ENCODE data around the gene DLG2.

DLG2 gene

DNA sequence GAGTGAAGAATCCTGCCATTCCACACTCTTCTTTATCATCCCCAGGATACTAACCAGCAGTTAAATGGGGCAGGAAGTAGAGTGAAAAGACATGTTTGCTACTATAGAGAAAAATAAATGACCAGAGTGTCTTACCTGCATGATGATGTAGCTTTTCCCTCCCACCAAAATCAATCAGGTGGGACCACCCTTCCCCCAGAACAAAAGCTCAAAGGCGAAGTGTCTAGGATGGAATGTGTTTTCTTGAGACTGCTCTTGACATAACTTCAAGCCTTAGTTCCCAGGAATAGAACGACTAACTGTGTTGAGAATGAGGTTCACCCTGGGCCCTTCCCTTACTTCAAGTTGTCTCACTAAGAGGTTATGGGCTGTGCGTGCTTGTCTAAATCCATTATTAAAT is 2001.8 kb downstream of the DLG2 start:
- TF ChIP-seq, protein P1, sequence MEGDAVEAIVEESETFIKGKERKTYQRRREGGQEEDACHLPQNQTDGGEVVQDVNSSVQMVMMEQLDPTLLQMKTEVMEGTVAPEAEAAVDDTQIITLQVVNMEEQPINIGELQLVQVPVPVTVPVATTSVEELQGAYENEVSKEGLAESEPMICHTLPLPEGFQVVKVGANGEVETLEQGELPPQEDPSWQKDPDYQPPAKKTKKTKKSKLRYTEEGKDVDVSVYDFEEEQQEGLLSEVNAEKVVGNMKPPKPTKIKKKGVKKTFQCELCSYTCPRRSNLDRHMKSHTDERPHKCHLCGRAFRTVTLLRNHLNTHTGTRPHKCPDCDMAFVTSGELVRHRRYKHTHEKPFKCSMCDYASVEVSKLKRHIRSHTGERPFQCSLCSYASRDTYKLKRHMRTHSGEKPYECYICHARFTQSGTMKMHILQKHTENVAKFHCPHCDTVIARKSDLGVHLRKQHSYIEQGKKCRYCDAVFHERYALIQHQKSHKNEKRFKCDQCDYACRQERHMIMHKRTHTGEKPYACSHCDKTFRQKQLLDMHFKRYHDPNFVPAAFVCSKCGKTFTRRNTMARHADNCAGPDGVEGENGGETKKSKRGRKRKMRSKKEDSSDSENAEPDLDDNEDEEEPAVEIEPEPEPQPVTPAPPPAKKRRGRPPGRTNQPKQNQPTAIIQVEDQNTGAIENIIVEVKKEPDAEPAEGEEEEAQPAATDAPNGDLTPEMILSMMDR (IDR thresholded peaks at IDR 0.05; ENCODE audit: low read depth, low read length) = no peak
- no peak overlapping the region for H3K4me3 ChIP-seq (replicated peaks in 1 of 2; ENCODE audit: low read depth in 2 of 2, low read length in 2 of 2)
- no peak for DNase-seq (ENCODE audit: low read depth in 2 of 2)

DNA sequence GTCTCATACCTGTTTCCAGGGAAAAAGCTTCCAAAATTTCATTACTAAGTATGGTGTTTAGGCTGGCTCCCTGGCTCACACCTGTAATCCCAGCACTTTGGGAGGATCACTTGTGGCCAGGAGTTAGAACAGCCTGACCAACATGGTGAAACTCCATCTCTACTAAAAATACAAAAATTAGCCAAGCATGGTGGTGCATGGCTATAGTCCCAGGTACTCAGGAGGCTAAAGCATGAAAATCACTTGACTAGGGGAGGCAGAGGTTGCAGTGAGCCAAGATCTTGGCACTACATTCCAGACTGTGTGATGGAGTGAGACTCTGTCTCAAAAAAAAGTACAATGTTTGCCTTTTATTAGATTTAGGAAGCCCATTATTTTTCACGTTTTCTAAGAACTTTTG is 2009.5 kb downstream of the DLG2 start:
- H3K4me3 ChIP-seq (replicated peaks in 1 of 2; ENCODE audit: low read depth in 2 of 2, low read length in 2 of 2) = no peak overlapping the region
- TF ChIP-seq, protein P1 (IDR thresholded peaks at IDR 0.05; ENCODE audit: low read depth, low read length) = no peak
- DNase-seq (ENCODE audit: low read depth in 2 of 2) = no peak

DNA sequence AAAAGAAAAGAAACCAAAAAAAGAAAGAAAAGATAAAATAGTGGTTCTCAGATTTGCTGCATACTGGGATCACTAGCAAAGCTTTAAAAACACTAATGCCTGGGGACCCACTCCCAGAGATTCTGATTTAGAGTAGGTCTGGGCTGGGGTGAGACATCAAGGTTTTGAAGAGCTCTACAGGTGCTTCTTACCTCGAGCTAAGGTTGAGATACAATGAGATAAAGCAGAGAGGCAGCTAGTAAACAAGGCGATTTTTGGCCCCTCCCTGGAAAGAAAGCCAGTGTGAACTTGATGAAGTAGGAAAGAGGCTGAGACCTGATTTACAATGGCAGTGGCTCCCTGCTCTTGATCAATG is 2013.4 kb downstream of the DLG2 start:
- H3K4me3 ChIP-seq (replicated peaks in 1 of 2; ENCODE audit: low read depth in 2 of 2, low read length in 2 of 2) = no peak overlapping the region
- TF ChIP-seq, protein P1 (IDR thresholded peaks at IDR 0.05; ENCODE audit: low read depth, low read length) = no peak
- no peak for DNase-seq (ENCODE audit: low read depth in 2 of 2)

DNA sequence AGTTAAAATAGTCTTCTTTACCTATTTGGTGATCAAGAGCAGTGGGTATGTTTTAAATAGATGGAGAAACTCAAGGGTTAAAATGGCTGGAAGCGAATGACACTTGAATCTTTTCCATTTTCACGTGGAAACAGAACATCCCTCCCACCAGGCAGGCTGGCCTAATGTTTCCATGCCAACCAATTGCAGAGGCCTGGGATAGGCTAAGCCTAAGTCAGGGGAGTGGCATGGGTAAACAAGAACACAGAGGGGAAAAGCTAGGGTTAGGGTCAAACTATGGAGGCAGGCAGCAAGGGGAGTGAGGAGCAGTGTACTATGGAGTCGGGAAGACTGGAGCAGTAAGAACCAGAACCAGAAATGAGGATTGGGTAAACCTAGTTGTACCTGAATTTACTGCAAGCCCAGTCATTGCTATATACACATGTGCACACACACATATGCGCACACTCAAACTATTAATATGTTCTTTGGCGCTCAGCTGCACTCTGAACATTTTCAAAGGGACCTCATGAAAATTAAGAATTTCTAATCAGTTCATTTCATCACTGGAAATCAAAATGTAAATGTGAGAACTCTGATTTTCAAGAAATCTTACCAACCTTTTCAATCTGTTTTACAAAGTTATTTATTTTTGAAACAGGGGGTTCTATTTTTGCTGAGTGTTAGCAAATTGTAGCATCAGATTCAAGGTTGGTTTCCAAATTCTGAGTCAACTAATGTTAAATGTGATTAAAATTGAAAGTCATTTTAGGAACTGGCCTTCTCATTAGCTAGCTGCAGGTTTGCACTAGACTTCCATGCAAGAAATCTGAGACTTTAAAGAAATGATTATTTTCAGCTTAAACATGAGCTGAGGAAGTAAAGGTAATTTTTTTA is 2014.0 kb downstream of the DLG2 start:
- no peak for DNase-seq (ENCODE audit: low read depth in 2 of 2)
- no peak overlapping the region for H3K4me3 ChIP-seq (replicated peaks in 1 of 2; ENCODE audit: low read depth in 2 of 2, low read length in 2 of 2)
- TF ChIP-seq, protein P1 (IDR thresholded peaks at IDR 0.05; ENCODE audit: low read depth, low read length) = no peak

DNA sequence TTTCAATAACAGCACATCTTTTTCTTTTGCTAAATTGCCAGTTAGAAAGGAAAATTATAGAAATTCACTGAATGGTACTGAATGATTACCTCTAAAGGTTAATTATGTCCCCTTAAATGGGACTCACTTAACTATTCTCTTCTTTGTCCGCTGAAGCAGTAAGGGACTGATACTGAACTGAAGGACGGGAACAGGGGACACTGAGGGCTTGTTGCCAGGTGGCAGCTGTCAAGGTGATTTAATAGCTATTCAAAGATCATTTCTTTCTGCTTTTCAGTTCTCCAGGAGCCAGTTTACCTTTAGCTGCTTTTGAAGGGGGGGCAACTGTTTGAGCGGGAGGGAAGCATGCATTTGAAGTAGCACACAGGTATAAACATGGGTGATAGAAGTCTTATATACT is 2015.5 kb downstream of the DLG2 start:
- TF ChIP-seq, protein P1 (IDR thresholded peaks at IDR 0.05; ENCODE audit: low read depth, low read length) = no peak
- DNase-seq (ENCODE audit: low read depth in 2 of 2) = no peak
- no peak overlapping the region for H3K4me3 ChIP-seq (replicated peaks in 1 of 2; ENCODE audit: low read depth in 2 of 2, low read length in 2 of 2)

DNA sequence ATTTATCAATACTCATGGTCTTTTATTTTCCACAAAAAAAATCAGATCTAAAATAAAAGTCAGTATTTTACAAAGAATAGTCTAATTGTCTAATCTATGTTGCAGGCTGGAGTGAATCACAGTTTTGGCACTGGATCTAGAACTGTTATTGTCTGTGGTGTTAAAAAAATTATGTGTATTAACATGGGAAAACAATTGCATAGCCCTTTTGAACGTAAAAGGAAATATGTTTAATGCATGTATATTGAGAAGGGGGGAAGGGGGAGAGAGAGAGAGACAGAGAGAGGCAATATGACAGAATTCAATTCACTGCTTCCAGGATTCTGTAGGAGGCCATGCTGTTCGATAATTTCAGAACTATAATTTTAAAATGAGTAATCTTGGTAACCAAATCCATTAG is 2016.1 kb downstream of the DLG2 start:
- DNase-seq (ENCODE audit: low read depth in 2 of 2) = no peak
- no peak overlapping the region for H3K4me3 ChIP-seq (replicated peaks in 1 of 2; ENCODE audit: low read depth in 2 of 2, low read length in 2 of 2)
- TF ChIP-seq, protein P1 (IDR thresholded peaks at IDR 0.05; ENCODE audit: low read depth, low read length) = no peak

DNA sequence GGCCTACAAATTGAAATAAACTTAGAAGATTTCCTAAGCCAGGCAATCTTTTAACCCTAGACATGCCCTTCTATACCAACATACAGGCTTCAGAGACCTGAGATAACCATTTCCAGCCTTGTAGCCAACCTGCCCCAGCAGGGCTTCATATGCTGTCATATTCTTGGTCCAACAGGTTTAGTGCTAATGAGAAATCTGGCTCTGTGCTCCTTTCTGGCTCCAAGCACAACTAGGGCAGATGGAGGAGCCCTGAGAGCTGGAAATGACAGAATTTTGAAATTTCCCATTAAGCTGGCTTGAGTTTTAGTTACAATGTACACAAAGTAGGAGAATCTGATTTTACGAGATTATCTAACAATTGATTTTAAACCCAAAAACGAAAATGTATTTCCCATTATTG is 2018.0 kb downstream of the DLG2 start:
- H3K4me3 ChIP-seq (replicated peaks in 1 of 2; ENCODE audit: low read depth in 2 of 2, low read length in 2 of 2) = no peak overlapping the region
- DNase-seq (ENCODE audit: low read depth in 2 of 2) = no peak
- TF ChIP-seq, protein P1 (IDR thresholded peaks at IDR 0.05; ENCODE audit: low read depth, low read length) = no peak
